ENCODE measurements around the gene MAST3.
"Not testable (repeated sequence)": the region's sequence is repeated elsewhere in the genome, so short reads cannot be mapped to it uniquely, and the experiment has no call there.

- not testable (repeated sequence) for TF ChIP-seq POLR2AphosphoS5 (IDR thresholded peaks at IDR 0.05; ENCODE audit: insufficient read depth, low read depth, low read length); POLR2A (IDR thresholded peaks at IDR 0.05; ENCODE audit: low read depth, low read length); CTCF (IDR thresholded peaks at IDR 0.05; ENCODE audit: extremely low read depth in 1 of 2, insufficient read depth in 1 of 2, low read depth in 1 of 2, low read length in 2 of 2); EZH2 (IDR thresholded peaks at IDR 0.05; ENCODE audit: borderline replicate concordance, low read depth, low read length, severe bottlenecking); FOS (IDR thresholded peaks at IDR 0.05; ENCODE audit: borderline replicate concordance, insufficient read depth, low read length); MYC (IDR thresholded peaks at IDR 0.05; ENCODE audit: low read depth, low read length); MAX (IDR thresholded peaks at IDR 0.05; ENCODE audit: insufficient read depth, insufficient read length); JUN (IDR thresholded peaks at IDR 0.05; ENCODE audit: borderline replicate concordance, insufficient read depth, insufficient read length, low read depth); GATA2 (IDR thresholded peaks at IDR 0.05; ENCODE audit: insufficient read depth, insufficient read length, low read depth, low read length)
Observed at GRCh38 chr19:18159059-18159616, 61.6 kb downstream of the MAST3 start.

Data from endothelial cell of umbilical vein (primary cell).